ENCODE results near the gene ZBTB7C.

The ZBTB7C gene

GRCh38 chr18:47996091-47996541, 413.1 kb downstream of the ZBTB7C start:
- no peak for DNase-seq (ENCODE audit: low spot score)
- no peak for TF ChIP-seq CTCF (IDR thresholded peaks at IDR 0.05; ENCODE audit: extremely low read depth, missing control alignments)

- no peak for TF ChIP-seq CTCF (IDR thresholded peaks at IDR 0.05; ENCODE audit: extremely low read depth, missing control alignments)
Measured at GRCh38 chr18:47995654-47996053, 413.5 kb downstream of the ZBTB7C start.

GRCh38 chr18:47993409-47993808, 415.8 kb downstream of the ZBTB7C start:
- no peak for DNase-seq (ENCODE audit: low spot score)
- TF ChIP-seq CTCF (IDR thresholded peaks at IDR 0.05; ENCODE audit: extremely low read depth, missing control alignments): no peak

More at GRCh38 chr18:47995654-47996053, 413.5 kb downstream of the ZBTB7C start:
- DNase-seq (ENCODE audit: low spot score): no peak

- DNase-seq (ENCODE audit: low spot score): no peak
- no peak for TF ChIP-seq CTCF (IDR thresholded peaks at IDR 0.05; ENCODE audit: extremely low read depth, missing control alignments)
Measured at GRCh38 chr18:47992976-47993375, 416.2 kb downstream of the ZBTB7C start.

GRCh38 chr18:47992266-47992665, 416.9 kb downstream of the ZBTB7C start:
- DNase-seq (ENCODE audit: low spot score): no peak
- no peak for TF ChIP-seq CTCF (IDR thresholded peaks at IDR 0.05; ENCODE audit: extremely low read depth, missing control alignments)

- no peak for DNase-seq (ENCODE audit: low spot score)
- no peak for TF ChIP-seq CTCF (IDR thresholded peaks at IDR 0.05; ENCODE audit: extremely low read depth, missing control alignments)
Measured at GRCh38 chr18:47990981-47991380, 418.2 kb downstream of the ZBTB7C start.

- no peak for TF ChIP-seq CTCF (IDR thresholded peaks at IDR 0.05; ENCODE audit: extremely low read depth, missing control alignments)
- no peak for DNase-seq (ENCODE audit: low spot score)
Measured at GRCh38 chr18:47987388-47987699, 421.8 kb downstream of the ZBTB7C start.
